ENCODE measurements around the gene TTBK2.

DNA sequence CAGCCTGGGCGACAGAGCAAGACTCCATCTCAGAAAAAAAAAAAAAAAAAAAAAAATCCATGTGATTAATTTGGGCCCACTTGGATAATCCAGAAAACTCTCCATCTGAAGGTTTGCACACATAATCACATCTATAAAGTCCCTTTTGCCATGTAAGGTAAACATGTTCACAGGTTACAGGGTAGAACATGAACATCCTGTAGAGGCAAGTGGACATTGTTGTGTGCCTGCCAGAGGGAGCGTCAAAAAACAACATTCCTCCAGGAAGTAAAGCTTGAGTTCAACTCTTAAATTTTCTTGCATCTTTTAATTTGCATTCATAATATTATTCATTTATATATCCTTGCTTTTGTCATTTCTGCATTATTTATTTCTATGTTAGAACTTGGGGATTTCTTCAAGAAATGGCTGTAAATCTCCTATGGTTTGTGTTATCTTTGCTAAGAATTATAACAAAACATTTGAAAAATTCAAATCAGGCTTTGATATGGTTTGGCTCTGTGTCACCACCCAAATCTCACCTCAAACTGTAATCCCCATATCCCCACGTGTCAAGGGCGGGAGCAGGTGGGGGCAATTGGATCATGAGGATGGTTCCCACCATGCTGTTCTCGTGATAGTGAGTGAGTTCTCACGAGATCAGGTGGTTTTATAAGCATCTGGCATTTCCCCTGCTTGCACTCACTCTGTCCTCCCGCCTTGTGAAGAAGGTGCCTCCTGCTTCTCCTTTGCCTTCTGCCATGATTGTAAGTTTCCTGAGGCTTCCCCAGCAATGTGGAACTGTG is 11.3 kb upstream of the TTBK2 start:
- TF ChIP-seq CTCF (IDR thresholded peaks at IDR 0.05) (no peak), EZH2 (IDR thresholded peaks at IDR 0.05) (no peak), EZH2phosphoT487 (IDR thresholded peaks at IDR 0.05) (no peak)

Data from neural progenitor cell (in vitro differentiated cells).